ENCODE data around the gene NOP14. TPM values are rescaled to one million over a fixed set of nuclear protein-coding genes. Genes with fewer than 3 reads are reported as not detected.

NOP14 gene
- total and polyA plus RNA-seq, 2 of the 8 experiments (the other 6 are each of a cell fraction or from before 2014, with no cell fraction given), result 8.6 to 45.3 TPM

GRCh38 chr4:2940267-2941137 is 22.7 kb downstream of the NOP14 start:
- CTCF ChIA-PET (ENCODE audit: partially characterized antibody), result interaction anchor here (0.7 to 1.0 kb wide), 3 partner anchors 13 to 181 kb away, joined by 3 to 4 read pairs (median 3); no protein-coding TSS in a partner anchor
- H3K4me1 ChIP-seq (replicated peaks in 1 of 4; ENCODE audit: control insufficient read depth in 3 of 4, insufficient read depth in 4 of 4, low read length in 3 of 4), result peaks cover 0 to 6% (median 3%) of the 10 kb centered on the region in 4 experiments; a peak in 6 of 7 replicates
- no peak overlapping the region for H4K91ac ChIP-seq (replicated peaks; ENCODE audit: insufficient read length, low read length)
- peaks cover 0 to 8% of the 10 kb centered on the region in 2 experiments; a peak in 2 of 4 replicates for H3K79me2 ChIP-seq (ENCODE audit: control insufficient read depth in 1 of 2, insufficient read depth in 2 of 2, low read length in 2 of 2)
- H2BK12ac ChIP-seq (ENCODE audit: low read depth, low read length), result no peak overlapping the region
- H3K23me2 ChIP-seq (ENCODE audit: low read depth, low read length), result peaks cover 1% of the 10 kb centered on the region
- POLR2A ChIA-PET (ENCODE audit: partially characterized antibody), result interaction anchor here (0.6 to 6.0 kb wide), 4 partner anchors 11 to 519 kb away, joined by 3 to 45 read pairs (median 4); no protein-coding TSS in a partner anchor
- no peak overlapping the region for H3K27ac ChIP-seq (ENCODE audit: low read depth, low read length)
- no peak overlapping the region for H3K4ac ChIP-seq (replicated peaks; ENCODE audit: insufficient read length, low read depth, low read length)
- no peak for FAIRE-seq
- H3K9ac ChIP-seq (replicated peaks in 1 of 4; ENCODE audit: extremely low read depth in 1 of 4, low read depth in 3 of 4, low read length in 3 of 4), result no peak overlapping the region
- no peak overlapping the region for H2BK120ac ChIP-seq (replicated peaks; ENCODE audit: low read depth, low read length)
- no peak overlapping the region for H2BK15ac ChIP-seq (ENCODE audit: low read length)
- WGBS, 2 experiments (ENCODE audit: extremely low coverage in 1 of 2, insufficient coverage in 1 of 2, insufficient read length in 1 of 2, insufficient replicate concordance in 2 of 2, low coverage in 1 of 2, low lambda C conversion rate in 2 of 2, missing lambda C conversion rate in 1 of 2), result 92% methylated on average over 28 of the region's 29 CpGs; no CpG with 5 or more reads in 1 of the 2 experiments
- H3K27me3 ChIP-seq (replicated peaks in 1 of 4; ENCODE audit: control insufficient read depth in 3 of 4, extremely low read depth in 1 of 4, insufficient read depth in 3 of 4, low read length in 3 of 4), result no peaks in the 10 kb centered on the region
- no peak overlapping the region for H2AFZ ChIP-seq (ENCODE audit: low read length)
- H2AK5ac ChIP-seq (ENCODE audit: low read depth, low read length), result no peak overlapping the region
- H3K4me2 ChIP-seq (ENCODE audit: insufficient read depth in 1 of 2, low read depth in 2 of 2, low read length in 2 of 2), result no peak overlapping the region
- H2BK5ac ChIP-seq (ENCODE audit: low read depth, low read length), result no peak overlapping the region
- no peaks in the 10 kb centered on the region; a peak in 1 of 4 replicates for H3K9me3 ChIP-seq (ENCODE audit: insufficient read depth in 2 of 2, low read depth in 1 of 2, low read length in 1 of 2)
- DNase-seq (ENCODE audit: low read depth in 1 of 2, low spot score in 2 of 2), result no peak
- H4K5ac ChIP-seq (ENCODE audit: insufficient read length, low read depth, low read length), result no peak overlapping the region
- peaks cover 15 to 28% of the 10 kb centered on the region in 2 experiments for H4K20me1 ChIP-seq (replicated peaks in 1 of 2; ENCODE audit: control insufficient read depth in 1 of 2, insufficient read depth in 2 of 2, low read length in 2 of 2)
- H3K36me3 ChIP-seq (ENCODE audit: control insufficient read depth in 2 of 4, insufficient read depth in 4 of 4, low read length in 3 of 4), result peaks cover 41 to 73% (median 62%) of the 10 kb centered on the region in 4 experiments
- no peak overlapping the region for H3K56ac ChIP-seq (replicated peaks; ENCODE audit: insufficient read length, low read depth, low read length)
- no peak overlapping the region for H3K4me3 ChIP-seq (ENCODE audit: extremely low read depth in 1 of 4, insufficient read depth in 2 of 4, low read depth in 3 of 4, low read length in 4 of 4)
- H3K18ac ChIP-seq (ENCODE audit: extremely low read depth, low read length), result no peak overlapping the region
- H3K14ac ChIP-seq (ENCODE audit: insufficient read length), result no peak overlapping the region
- H3K23ac ChIP-seq (ENCODE audit: insufficient read length), result no peak overlapping the region
- H3K79me1 ChIP-seq (ENCODE audit: low read depth, low read length), result peaks cover 7% of the 10 kb centered on the region
- no peak overlapping the region for H4K8ac ChIP-seq (ENCODE audit: extremely low read depth, insufficient read depth, low read length)
- no peak overlapping the region for H2BK20ac ChIP-seq (ENCODE audit: low read length)
- peak; percentile 50; the same call in 1 of the 2 replicates for TF ChIP-seq POLR2AphosphoS5 (IDR thresholded peaks at IDR 0.05; ENCODE audit: low read depth, low read length)
